ENCODE data around the gene IDH3A. TPM values are rescaled to one million over a fixed set of nuclear protein-coding genes. Genes with fewer than 3 reads are reported as not detected.

IDH3A gene
- total RNA-seq (69.5 TPM), polyA plus RNA-seq (45.7 TPM)
- long read RNA-seq, donor 1, full-length matches to known transcripts, result 4 of 4 reads
- long read RNA-seq, donor 1, partial matches to known transcripts, result 0 of 4 reads
- long read RNA-seq, donor 1, other reads (novel, unspliced or antisense), result 0 of 4 reads
- long read RNA-seq, donor 2, result 0 reads
- long read RNA-seq, donor 3, full-length matches to known transcripts, result 52 of 64 reads
- long read RNA-seq, donor 3, partial matches to known transcripts, result 12 of 64 reads
- long read RNA-seq, donor 3, other reads (novel, unspliced or antisense), result 0 of 64 reads
- long read RNA-seq, donor 4, full-length matches to known transcripts, result 14 of 14 reads
- long read RNA-seq, donor 4, partial matches to known transcripts, result 0 of 14 reads
- long read RNA-seq, donor 4, other reads (novel, unspliced or antisense), result 0 of 14 reads
- long read RNA-seq, donor 5, full-length matches to known transcripts, result 32 of 32 reads
- long read RNA-seq, donor 5, partial matches to known transcripts, result 0 of 32 reads
- long read RNA-seq, donor 5, other reads (novel, unspliced or antisense), result 0 of 32 reads
- long read RNA-seq, donor 6, full-length matches to known transcripts, result 28 of 28 reads
- long read RNA-seq, donor 6, partial matches to known transcripts, result 0 of 28 reads
- long read RNA-seq, donor 6, other reads (novel, unspliced or antisense), result 0 of 28 reads
- long read RNA-seq, donor 7, full-length matches to known transcripts, result 45 of 45 reads
- long read RNA-seq, donor 7, partial matches to known transcripts, result 0 of 45 reads
- long read RNA-seq, donor 7, other reads (novel, unspliced or antisense), result 0 of 45 reads
- long read RNA-seq, donor 8, full-length matches to known transcripts, result 11 of 11 reads
- long read RNA-seq, donor 8, partial matches to known transcripts, result 0 of 11 reads
- long read RNA-seq, donor 8, other reads (novel, unspliced or antisense), result 0 of 11 reads
- long read RNA-seq, donor 9, full-length matches to known transcripts, result 31 of 44 reads
- long read RNA-seq, donor 9, partial matches to known transcripts, result 13 of 44 reads
- long read RNA-seq, donor 9, other reads (novel, unspliced or antisense), result 0 of 44 reads
- long read RNA-seq, donor 10, full-length matches to known transcripts, result 18 of 18 reads
- long read RNA-seq, donor 10, partial matches to known transcripts, result 0 of 18 reads
- long read RNA-seq, donor 10, other reads (novel, unspliced or antisense), result 0 of 18 reads

- Histone ChIP-seq H3K4me3 (ENCODE audit: low read length in 2 of 2) (peak within 1 kb of the TSS; percentile 86 to 94), H3K9me3 (ENCODE audit: control insufficient read depth in 2 of 2, insufficient read depth in 1 of 2, low read length in 1 of 2) (no peaks in the 10 kb centered on the region), H3K27me3 (ENCODE audit: control insufficient read depth in 2 of 2, insufficient read depth in 1 of 2, low read length in 1 of 2) (no peaks in the 10 kb centered on the region), H3K4me1 (ENCODE audit: control insufficient read depth in 2 of 2, insufficient read depth in 2 of 2, low read length in 2 of 2) (peaks cover 27 to 34% of the 10 kb centered on the region in 2 donors), H3K36me3 (ENCODE audit: control insufficient read depth in 2 of 2, insufficient read depth in 2 of 2, low read length in 1 of 2) (peaks cover 7 to 10% of the 10 kb centered on the region in 2 donors), H3K27ac (ENCODE audit: low read depth in 1 of 2, low read length in 1 of 2) (peak within 1 kb of the TSS; percentile 80 to 82)
- under 1% methylated on average over 79 of the region's 79 CpGs for WGBS
- DNase-seq (ENCODE audit: low read depth in 6 of 9, low spot score in 9 of 9), result peak; percentile 86 to 99 (median 96)
These were observed at the start of gene IDH3A for GRCh38 chr15:78149068-78149804. TSS of gene IDH3A (plus strand) at chr15:78149362. CDS start at chr15:78149404, 42 bp downstream.

- H3K4me3 ChIP-seq (ENCODE audit: low read length in 2 of 2), result no peak overlapping the region
- H3K36me3 ChIP-seq (ENCODE audit: control insufficient read depth in 2 of 2, insufficient read depth in 2 of 2, low read length in 1 of 2), result peaks cover 17 to 35% of the 10 kb centered on the region in 2 donors
- no peaks in the 10 kb centered on the region for H3K27me3 ChIP-seq (ENCODE audit: control insufficient read depth in 2 of 2, insufficient read depth in 1 of 2, low read length in 1 of 2)
- no peak overlapping the region for H3K27ac ChIP-seq (ENCODE audit: low read depth in 1 of 2, low read length in 1 of 2)
- peaks cover 0 to 19% of the 10 kb centered on the region in 2 donors for H3K4me1 ChIP-seq (ENCODE audit: control insufficient read depth in 2 of 2, insufficient read depth in 2 of 2, low read length in 2 of 2)
- no peak for DNase-seq (ENCODE audit: low read depth in 6 of 9, low spot score in 9 of 9)
- WGBS, result 96% methylated on average over 2 of the region's 2 CpGs
- H3K9me3 ChIP-seq (ENCODE audit: control insufficient read depth in 2 of 2, insufficient read depth in 1 of 2, low read length in 1 of 2), result no peaks in the 10 kb centered on the region
These were observed 48.3 kb upstream of the IDH3A start for GRCh38 chr15:78100886-78101285.

- no peak for DNase-seq (ENCODE audit: low read depth in 6 of 9, low spot score in 9 of 9)
- 99% methylated on average over 5 of the region's 5 CpGs for WGBS
- H3K27ac ChIP-seq (ENCODE audit: low read depth in 1 of 2, low read length in 1 of 2), result no peak overlapping the region
These were observed 47.6 kb upstream of the IDH3A start for GRCh38 chr15:78101423-78102105.

DNA sequence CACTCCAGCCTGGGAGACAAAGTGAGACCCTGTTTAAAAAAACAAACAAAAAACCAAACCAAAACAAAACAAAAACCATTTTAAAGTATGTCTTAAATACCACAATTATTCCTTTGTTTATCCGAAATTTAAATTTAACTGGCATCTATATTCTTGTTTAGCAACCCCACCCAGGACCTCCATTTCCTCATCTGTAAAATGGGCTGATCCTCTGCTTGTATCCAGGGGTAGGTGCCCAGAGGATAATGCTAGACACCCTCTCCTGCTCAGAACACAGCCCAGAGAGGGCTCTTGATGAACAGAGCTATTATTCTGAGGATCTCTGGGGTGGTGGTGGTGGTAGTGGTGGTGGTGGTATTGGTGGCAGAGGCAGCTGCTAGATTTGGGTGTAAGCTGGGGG lies 47.0 kb upstream of the IDH3A start:
- H3K4me1 ChIP-seq (ENCODE audit: control insufficient read depth in 2 of 2, insufficient read depth in 2 of 2, low read length in 2 of 2), result peaks cover 0 to 19% of the 10 kb centered on the region in 2 donors

More at GRCh38 chr15:78101423-78102105, 47.6 kb upstream of the IDH3A start:
- Histone ChIP-seq H3K27me3 (ENCODE audit: control insufficient read depth in 2 of 2, insufficient read depth in 1 of 2, low read length in 1 of 2) (no peaks in the 10 kb centered on the region), H3K36me3 (ENCODE audit: control insufficient read depth in 2 of 2, insufficient read depth in 2 of 2, low read length in 1 of 2) (peaks cover 23 to 42% of the 10 kb centered on the region in 2 donors), H3K4me3 (ENCODE audit: low read length in 2 of 2) (no peak overlapping the region), H3K9me3 (ENCODE audit: control insufficient read depth in 2 of 2, insufficient read depth in 1 of 2, low read length in 1 of 2) (no peaks in the 10 kb centered on the region), H3K4me1 (ENCODE audit: control insufficient read depth in 2 of 2, insufficient read depth in 2 of 2, low read length in 2 of 2) (peaks cover 0 to 19% of the 10 kb centered on the region in 2 donors)

GRCh38 chr15:78102741-78103140 lies 46.4 kb upstream of the IDH3A start:
- DNase-seq (ENCODE audit: low read depth in 6 of 9, low spot score in 9 of 9), result no peak
- H3K36me3 ChIP-seq (ENCODE audit: control insufficient read depth in 2 of 2, insufficient read depth in 2 of 2, low read length in 1 of 2), result peaks cover 31 to 45% of the 10 kb centered on the region in 2 donors
- 96% methylated on average over 6 of the region's 6 CpGs for WGBS
- H3K27me3 ChIP-seq (ENCODE audit: control insufficient read depth in 2 of 2, insufficient read depth in 1 of 2, low read length in 1 of 2), result no peaks in the 10 kb centered on the region
- H3K4me1 ChIP-seq (ENCODE audit: control insufficient read depth in 2 of 2, insufficient read depth in 2 of 2, low read length in 2 of 2), result peaks cover 0 to 19% of the 10 kb centered on the region in 2 donors
- H3K27ac ChIP-seq (ENCODE audit: low read depth in 1 of 2, low read length in 1 of 2), result no peak overlapping the region
- no peak overlapping the region for H3K4me3 ChIP-seq (ENCODE audit: low read length in 2 of 2)
- no peaks in the 10 kb centered on the region for H3K9me3 ChIP-seq (ENCODE audit: control insufficient read depth in 2 of 2, insufficient read depth in 1 of 2, low read length in 1 of 2)

More for the DNA sequence above, 47.0 kb upstream of the IDH3A start:
- Histone ChIP-seq H3K9me3 (ENCODE audit: control insufficient read depth in 2 of 2, insufficient read depth in 1 of 2, low read length in 1 of 2) (no peaks in the 10 kb centered on the region), H3K27me3 (ENCODE audit: control insufficient read depth in 2 of 2, insufficient read depth in 1 of 2, low read length in 1 of 2) (no peaks in the 10 kb centered on the region), H3K27ac (ENCODE audit: low read depth in 1 of 2, low read length in 1 of 2) (no peak overlapping the region), H3K36me3 (ENCODE audit: control insufficient read depth in 2 of 2, insufficient read depth in 2 of 2, low read length in 1 of 2) (peaks cover 26 to 45% of the 10 kb centered on the region in 2 donors), H3K4me3 (ENCODE audit: low read length in 2 of 2) (no peak overlapping the region)
- no peak for DNase-seq (ENCODE audit: low read depth in 6 of 9, low spot score in 9 of 9)
- WGBS, result 100% methylated on average over 1 of the region's 1 CpG

DNA sequence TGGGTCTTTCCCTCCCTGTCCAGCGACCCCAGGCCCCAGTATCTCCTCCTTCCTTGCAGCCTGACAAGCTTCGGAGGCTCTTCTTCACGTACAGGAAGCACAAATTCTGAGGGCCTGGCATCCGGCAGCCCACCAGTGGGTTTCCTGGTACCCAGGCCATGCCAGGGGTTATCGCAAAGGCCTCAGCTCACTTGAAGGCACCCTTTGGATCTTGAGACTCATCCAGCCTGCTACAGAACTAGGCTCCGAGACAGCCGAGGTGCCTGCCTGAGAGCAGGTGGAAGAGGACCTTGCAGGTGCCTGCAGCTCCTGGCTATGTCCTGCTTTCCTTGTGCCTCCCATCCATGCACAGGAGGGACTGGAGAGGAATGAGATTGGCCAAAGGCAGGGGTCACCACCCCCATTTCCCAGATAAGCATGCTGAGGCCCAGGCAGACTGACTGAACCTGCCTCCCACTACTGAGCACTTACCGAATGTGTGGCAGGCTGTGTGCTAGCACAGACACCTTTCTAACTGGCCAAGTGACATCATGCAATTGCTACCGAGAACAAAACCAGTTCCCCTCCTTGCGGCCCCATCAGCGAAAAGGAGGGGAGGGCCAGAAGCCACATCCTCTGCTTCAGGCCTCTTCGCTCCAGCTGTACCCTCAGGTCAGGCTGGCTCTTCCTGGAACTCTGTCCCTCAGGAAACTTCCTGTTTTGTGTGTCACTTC lies 45.6 kb upstream of the IDH3A start:
- peaks cover 32 to 45% of the 10 kb centered on the region in 2 donors for H3K36me3 ChIP-seq (ENCODE audit: control insufficient read depth in 2 of 2, insufficient read depth in 2 of 2, low read length in 1 of 2)
- DNase-seq (ENCODE audit: low read depth in 6 of 9, low spot score in 9 of 9), result peak in 5 of 9 donors; percentile 39 to 80 (median 51)
- H3K9me3 ChIP-seq (ENCODE audit: control insufficient read depth in 2 of 2, insufficient read depth in 1 of 2, low read length in 1 of 2), result no peaks in the 10 kb centered on the region
- H3K4me3 ChIP-seq (ENCODE audit: low read length in 2 of 2), result no peak overlapping the region
- WGBS, result 59% methylated on average over 12 of the region's 12 CpGs
- no peaks in the 10 kb centered on the region for H3K27me3 ChIP-seq (ENCODE audit: control insufficient read depth in 2 of 2, insufficient read depth in 1 of 2, low read length in 1 of 2)
- H3K27ac ChIP-seq (ENCODE audit: low read depth in 1 of 2, low read length in 1 of 2), result peak overlapping the region in 1 of 2 donors; percentile 55
- H3K4me1 ChIP-seq (ENCODE audit: control insufficient read depth in 2 of 2, insufficient read depth in 2 of 2, low read length in 2 of 2), result peaks cover 0 to 24% of the 10 kb centered on the region in 2 donors

- no peak overlapping the region for H3K27ac ChIP-seq (ENCODE audit: low read depth in 1 of 2, low read length in 1 of 2)
- DNase-seq (ENCODE audit: low read depth in 6 of 9, low spot score in 9 of 9), result no peak
- 95% methylated on average over 4 of the region's 4 CpGs for WGBS
- peaks cover 0 to 25% of the 10 kb centered on the region in 2 donors for H3K4me1 ChIP-seq (ENCODE audit: control insufficient read depth in 2 of 2, insufficient read depth in 2 of 2, low read length in 2 of 2)
- no peak overlapping the region for H3K4me3 ChIP-seq (ENCODE audit: low read length in 2 of 2)
- H3K27me3 ChIP-seq (ENCODE audit: control insufficient read depth in 2 of 2, insufficient read depth in 1 of 2, low read length in 1 of 2), result no peaks in the 10 kb centered on the region
- H3K36me3 ChIP-seq (ENCODE audit: control insufficient read depth in 2 of 2, insufficient read depth in 2 of 2, low read length in 1 of 2), result peaks cover 36 to 49% of the 10 kb centered on the region in 2 donors
- no peaks in the 10 kb centered on the region for H3K9me3 ChIP-seq (ENCODE audit: control insufficient read depth in 2 of 2, insufficient read depth in 1 of 2, low read length in 1 of 2)
These were observed 45.1 kb upstream of the IDH3A start for GRCh38 chr15:78104119-78104479.

All from thymus (tissue), 14 donors.